Right lobe of liver (tissue), 6 donors: ENCODE data around the gene ADGRG3. TPM values are rescaled to one million over a fixed set of nuclear protein-coding genes. Genes with fewer than 3 reads are reported as not detected.
A peak's percentile ranks its signal among the peaks of the same experiment; 100 is the strongest.

Experiments used
- ATAC-seq, 4 donors: fragments of 200-7000 bp; cut with Tn5 transposase; one replicate each; pipeline ENCODE4 v1.9.1; 2020; ENCODE audit warnings: mild to moderate bottlenecking in 4 of 4, moderate library complexity in 4 of 4
- DNase-seq, 3 donors: peaks; one replicate each; pipeline ENCODE4 v3.0.0-alpha.2; 2020
- H3K27ac ChIP-seq, 3 donors: fragments of 200-600 bp; one replicate each; pipeline ENCODE4 v1.8.0; 2022
- H3K27me3 ChIP-seq, 2 donors: fragments of 200-600 bp; one replicate each; pipeline ENCODE4 v1.8.0; 2022
- H3K36me3 ChIP-seq, 4 donors: fragments of 200-600 bp; sonication (generic) in 1 of 4; one replicate each; pipeline versions ENCODE4 v1.5.1 to v1.8.0; 2017 to 2022; ENCODE audit warnings: control low read depth in 1 of 4
- H3K4me1 ChIP-seq, 4 donors: fragments of 200-600 bp; sonication (generic) in 1 of 4; one replicate each; pipeline versions ENCODE4 v1.5.1 to v1.8.0; 2017 to 2022; ENCODE audit warnings: control low read depth in 1 of 4
- H3K4me3 ChIP-seq, 3 donors: fragments of 200-600 bp; one replicate each; pipeline ENCODE4 v1.8.0; 2022
- H3K9me3 ChIP-seq, 4 donors: fragments of 200-600 bp; sonication (generic) in 1 of 4; one replicate each; pipeline versions ENCODE4 v1.5.1 to v1.8.0; 2017 to 2022; ENCODE audit warnings: control low read depth in 1 of 4
- CTCF ChIP-seq, 4 donors: fragments of 200-600 bp in 3 of 4; fragments of 450-650 bp in 1 of 4; IDR thresholded peaks; one replicate each; pipeline versions ENCODE4 v1.5.1 to v1.8.0; 2016 to 2022; ENCODE audit warnings: antibody characterized with exemption in 4 of 4, mild to moderate bottlenecking in 2 of 4
- POLR2A ChIP-seq: fragments of 450-650 bp; IDR thresholded peaks from one replicate; pipeline ENCODE4 v1.6.1; 2017; ENCODE audit warnings: antibody characterized with exemption, mild to moderate bottlenecking
- WGBS: methylation state at CpG from one replicate; pipeline ENCODE4 v1.1.6; 2018; ENCODE audit warnings: low coverage, low lambda C conversion rate; ENCODE audit not compliant: insufficient coverage; ENCODE audit errors: missing lambda C conversion rate; 5-methylcytosine and 5-hydroxymethylcytosine counted together
- intact Hi-C, 2 donors: fragments of 100-400 bp; cut with DNase I; formaldehyde crosslinking; loops; one replicate each; pipeline versions ENCODE4 v1.11.2 to v1.14.1; 2022
- total RNA-seq, 6 experiments: library from RNA; depleted of rRNA in 2 of 6; stranded (reverse); fragments of >200 nt in 2 of 6; fragmentation: NEBNext Ultra II Directional in 3 of 6; extraction: Animal tissue kit (Norgen Biotek cat#: 25700) in 3 of 6; gene quantifications; one replicate each; pipeline versions ENCODE4 v1.1.0 to v1.2.4, GENCODE V29; 2016 to 2023
- donor health status: DM: no; HTN: yes; CAD: no.
- donor health status: DM: no; HTN: no; CAD: no.
- donor health status: DM: no; HTN: no; CAD: no.
- donor health status: DM: no; HTN: yes; CAD: no.
- donor health status: DM: no; HTN: yes; CAD: no.

Gene ADGRG3
- total RNA-seq, 6 experiments from 2014 or later = 0.37 to 1.6 (median 0.83) TPM

- Histone ChIP-seq H3K36me3 (no peaks in the 10 kb centered on the region), H3K4me1 (no peaks in the 10 kb centered on the region), H3K4me3 (no peak overlapping the region), H3K9me3 (no peaks in the 10 kb centered on the region), H3K27ac (peak overlapping the region in 1 of 3 donors; percentile 5), H3K27me3 (no peaks in the 10 kb centered on the region)
- 15% methylated on average over 8 of the region's 18 CpGs for WGBS
- ATAC-seq (peak; percentile 87 to 96 (median 92)), DNase-seq (peak; percentile 75 to 84 (median 83))
- TF ChIP-seq POLR2A = no peak
- peak; percentile 100 for TF ChIP-seq CTCF (IDR thresholded peaks at IDR 0.05)
- intact Hi-C loops = loop anchor here in 1 of 2 donors (5.0 kb wide), 2 partner anchors 57 to 72 kb away; no protein-coding TSS in a partner anchor
These were observed 19.3 kb upstream of the ADGRG3 start for GRCh38 chr16:57648581-57649442.

GRCh38 chr16:57649443-57649751 lies 18.7 kb upstream of the ADGRG3 start:
- Histone ChIP-seq H3K4me1 (no peaks in the 10 kb centered on the region), H3K27me3 (no peaks in the 10 kb centered on the region), H3K4me3 (no peak overlapping the region), H3K9me3 (no peaks in the 10 kb centered on the region), H3K27ac (no peak overlapping the region), H3K36me3 (no peaks in the 10 kb centered on the region)
- intact Hi-C loops = loop anchor here in 1 of 2 donors (5.0 kb wide), 2 partner anchors 57 to 72 kb away; no protein-coding TSS in a partner anchor
- no CpG with 5 or more reads among the region's 6 CpGs for WGBS
- DNase-seq (no peak), ATAC-seq (no peak)
- TF ChIP-seq CTCF (IDR thresholded peaks at IDR 0.05) = no peak
- TF ChIP-seq POLR2A = no peak

- TF ChIP-seq POLR2A (no peak), CTCF (IDR thresholded peaks at IDR 0.05) (no peak)
- 71% methylated on average over 5 of the region's 7 CpGs for WGBS
These were observed 18.3 kb upstream of the ADGRG3 start for GRCh38 chr16:57649846-57650245.

GRCh38 chr16:57651344-57652333 lies 16.5 kb upstream of the ADGRG3 start:
- Histone ChIP-seq H3K4me1 (no peaks in the 10 kb centered on the region), H3K4me3 (no peak overlapping the region), H3K36me3 (no peaks in the 10 kb centered on the region), H3K27ac (no peak overlapping the region), H3K27me3 (no peaks in the 10 kb centered on the region), H3K9me3 (no peaks in the 10 kb centered on the region)
- DNase-seq (no peak), ATAC-seq (no peak)
- TF ChIP-seq POLR2A (no peak), CTCF (IDR thresholded peaks at IDR 0.05) (no peak)
- intact Hi-C loops = loop anchor here (5.0 kb wide), 2 partner anchors 71 to 76 kb away; no protein-coding TSS in a partner anchor
- 83% methylated on average over 8 of the region's 10 CpGs for WGBS

More at GRCh38 chr16:57649846-57650245, 18.3 kb upstream of the ADGRG3 start:
- Histone ChIP-seq H3K9me3 (no peaks in the 10 kb centered on the region), H3K27me3 (no peaks in the 10 kb centered on the region), H3K36me3 (no peaks in the 10 kb centered on the region), H3K27ac (no peak overlapping the region), H3K4me1 (no peaks in the 10 kb centered on the region), H3K4me3 (no peak overlapping the region)
- intact Hi-C loops = loop anchor here (5.0 kb wide), 4 partner anchors 58 to 77 kb away; no protein-coding TSS in a partner anchor
- no peak for ATAC-seq
- no peak for DNase-seq
